Activated CD8-positive, alpha-beta memory T cell treated with anti-CD3 and anti-CD28 coated beads, Interleukin-2, amount 50 U/mL, for 48 hours (primary cell): ENCODE measurements around the gene ANLN.

Experiments
- DNase-seq: peaks from one replicate; pipeline ENCODE4 v3.0.0-alpha.2; 2020

ANLN gene, protein sequence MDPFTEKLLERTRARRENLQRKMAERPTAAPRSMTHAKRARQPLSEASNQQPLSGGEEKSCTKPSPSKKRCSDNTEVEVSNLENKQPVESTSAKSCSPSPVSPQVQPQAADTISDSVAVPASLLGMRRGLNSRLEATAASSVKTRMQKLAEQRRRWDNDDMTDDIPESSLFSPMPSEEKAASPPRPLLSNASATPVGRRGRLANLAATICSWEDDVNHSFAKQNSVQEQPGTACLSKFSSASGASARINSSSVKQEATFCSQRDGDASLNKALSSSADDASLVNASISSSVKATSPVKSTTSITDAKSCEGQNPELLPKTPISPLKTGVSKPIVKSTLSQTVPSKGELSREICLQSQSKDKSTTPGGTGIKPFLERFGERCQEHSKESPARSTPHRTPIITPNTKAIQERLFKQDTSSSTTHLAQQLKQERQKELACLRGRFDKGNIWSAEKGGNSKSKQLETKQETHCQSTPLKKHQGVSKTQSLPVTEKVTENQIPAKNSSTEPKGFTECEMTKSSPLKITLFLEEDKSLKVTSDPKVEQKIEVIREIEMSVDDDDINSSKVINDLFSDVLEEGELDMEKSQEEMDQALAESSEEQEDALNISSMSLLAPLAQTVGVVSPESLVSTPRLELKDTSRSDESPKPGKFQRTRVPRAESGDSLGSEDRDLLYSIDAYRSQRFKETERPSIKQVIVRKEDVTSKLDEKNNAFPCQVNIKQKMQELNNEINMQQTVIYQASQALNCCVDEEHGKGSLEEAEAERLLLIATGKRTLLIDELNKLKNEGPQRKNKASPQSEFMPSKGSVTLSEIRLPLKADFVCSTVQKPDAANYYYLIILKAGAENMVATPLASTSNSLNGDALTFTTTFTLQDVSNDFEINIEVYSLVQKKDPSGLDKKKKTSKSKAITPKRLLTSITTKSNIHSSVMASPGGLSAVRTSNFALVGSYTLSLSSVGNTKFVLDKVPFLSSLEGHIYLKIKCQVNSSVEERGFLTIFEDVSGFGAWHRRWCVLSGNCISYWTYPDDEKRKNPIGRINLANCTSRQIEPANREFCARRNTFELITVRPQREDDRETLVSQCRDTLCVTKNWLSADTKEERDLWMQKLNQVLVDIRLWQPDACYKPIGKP

GRCh38 chr7:36389371-36390198 lies at the start of gene ANLN:
Gene ANLN (plus strand): TSS chr7:36389862. CDS start chr7:36390027, 165 bp downstream.
- DNase-seq = peak; percentile 91

DNA sequence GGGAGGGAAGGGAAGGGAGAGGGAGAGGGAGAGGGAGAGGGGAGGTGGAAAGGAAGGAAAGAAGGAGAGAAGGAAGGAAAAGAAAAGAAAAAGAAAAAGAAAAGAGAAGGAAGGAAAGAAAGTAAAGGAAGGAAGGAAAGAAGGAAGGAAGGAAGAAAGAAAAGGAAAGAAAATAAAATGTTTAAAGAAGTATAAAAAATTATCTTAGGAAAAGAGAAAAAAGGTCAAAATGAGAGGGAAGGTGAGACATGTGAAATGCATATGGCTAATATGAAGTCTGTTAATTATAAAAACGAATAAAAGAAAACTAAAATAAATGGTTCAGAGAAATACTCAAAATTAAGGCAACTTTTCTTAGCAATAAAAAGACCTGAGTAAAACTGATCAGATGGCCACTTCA lies 46.1 kb upstream of the ANLN start:
- no peak for DNase-seq

DNA sequence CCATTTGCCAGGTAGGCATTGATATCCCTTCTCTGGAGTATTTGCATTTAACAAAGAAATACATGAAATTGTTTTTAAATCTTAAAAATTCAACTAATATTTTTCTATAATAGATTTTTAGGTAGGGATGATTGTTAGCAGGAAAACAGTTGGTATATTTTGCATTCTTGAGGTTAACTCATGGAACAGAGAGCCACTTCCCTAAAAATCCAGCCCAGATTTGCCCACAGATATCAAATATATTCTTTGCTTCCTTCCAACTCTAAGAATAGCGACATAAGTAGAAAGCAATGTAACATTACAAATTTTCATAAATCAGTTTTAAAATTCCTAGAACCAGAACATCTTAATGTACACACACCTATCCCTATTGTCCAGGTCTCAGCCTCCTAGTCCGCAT lies 45.0 kb upstream of the ANLN start:
- no peak for DNase-seq

DNA sequence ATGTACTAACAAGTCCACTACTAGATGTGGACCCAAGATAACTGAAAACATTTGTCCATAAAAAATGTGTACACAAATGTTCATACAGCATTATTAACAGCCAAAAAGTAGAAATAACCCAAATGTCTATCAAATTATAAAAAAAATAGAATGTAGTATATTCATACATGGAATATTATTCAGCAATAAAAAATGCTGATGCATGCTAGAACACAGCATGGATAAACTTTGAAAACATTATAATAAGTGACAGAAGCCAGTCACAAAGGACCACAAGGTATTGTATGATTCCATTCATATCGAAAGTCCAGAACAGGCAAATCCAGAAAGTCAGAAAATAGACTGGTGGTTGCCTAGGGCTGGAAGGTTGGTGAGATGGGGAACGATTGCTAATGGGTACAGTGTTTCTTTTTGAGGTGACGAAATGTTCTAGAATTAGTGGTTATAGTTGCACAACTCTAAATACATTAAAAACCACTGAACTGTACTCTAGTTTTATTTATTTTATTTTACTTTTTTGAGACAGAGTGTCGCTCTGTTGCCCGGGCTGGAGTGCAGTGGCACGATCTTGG lies 43.3 kb upstream of the ANLN start:
- DNase-seq = no peak

GRCh38 chr7:36348256-36348655 lies 41.4 kb upstream of the ANLN start:
- no peak for DNase-seq

- DNase-seq = no peak
Observed at GRCh38 chr7:36348771-36349170, 40.9 kb upstream of the ANLN start.

DNA sequence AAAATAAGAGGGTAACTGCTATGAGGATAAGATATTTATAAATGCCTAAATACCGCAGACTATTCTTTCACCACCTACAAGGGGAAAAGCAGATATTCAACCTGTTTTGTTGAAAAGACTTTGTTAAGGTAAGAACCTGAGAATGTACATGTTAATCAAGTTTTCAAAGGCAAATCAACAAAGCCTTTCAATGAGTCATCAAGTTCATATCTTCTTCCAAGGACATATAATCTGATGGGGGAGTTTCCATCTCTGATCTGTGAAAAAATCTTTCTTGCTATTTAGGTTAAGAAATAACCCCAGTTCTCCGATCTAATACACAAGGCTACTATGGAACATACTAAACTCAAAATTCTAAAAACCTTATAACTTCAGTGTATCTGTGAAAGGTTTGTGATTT lies 40.0 kb upstream of the ANLN start:
- DNase-seq = no peak

DNA sequence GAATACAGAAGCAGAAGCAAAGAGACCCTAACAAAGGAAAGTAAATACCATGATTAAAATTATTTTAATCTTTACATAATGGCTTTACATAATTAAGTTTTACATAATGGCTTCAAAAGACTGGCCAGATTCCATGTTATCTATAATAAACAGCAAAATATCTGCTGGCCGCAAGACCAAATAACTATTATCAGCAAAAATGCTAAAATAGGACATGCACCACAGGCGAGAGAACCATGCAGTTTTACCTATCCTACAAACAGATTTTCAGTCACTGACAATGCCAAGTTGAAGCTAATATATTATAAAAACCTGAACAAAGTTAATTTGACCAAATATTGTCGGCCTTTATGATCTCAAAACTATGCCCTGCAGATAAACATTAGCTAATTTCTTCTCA lies 34.2 kb upstream of the ANLN start:
- DNase-seq = no peak

DNA sequence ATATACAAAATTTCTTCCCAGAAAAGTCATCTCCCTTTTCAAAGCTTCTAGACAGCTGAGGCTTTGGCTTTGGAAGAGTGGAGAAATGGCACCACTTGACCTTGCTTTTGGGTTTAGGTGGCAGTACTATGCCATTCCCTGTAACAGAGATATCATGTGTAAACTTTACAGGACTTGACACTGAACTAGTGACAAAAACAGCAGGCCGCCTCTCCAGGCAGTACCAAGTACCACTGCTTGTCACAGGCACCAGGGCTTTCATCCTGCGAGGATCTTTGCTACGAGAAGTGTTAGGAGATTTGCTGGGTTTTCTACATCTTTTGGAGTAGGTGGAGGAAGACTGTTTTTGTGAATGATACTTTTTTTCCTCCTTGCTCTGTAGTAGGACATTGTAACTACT lies 32.6 kb upstream of the ANLN start:
- no peak for DNase-seq

DNA sequence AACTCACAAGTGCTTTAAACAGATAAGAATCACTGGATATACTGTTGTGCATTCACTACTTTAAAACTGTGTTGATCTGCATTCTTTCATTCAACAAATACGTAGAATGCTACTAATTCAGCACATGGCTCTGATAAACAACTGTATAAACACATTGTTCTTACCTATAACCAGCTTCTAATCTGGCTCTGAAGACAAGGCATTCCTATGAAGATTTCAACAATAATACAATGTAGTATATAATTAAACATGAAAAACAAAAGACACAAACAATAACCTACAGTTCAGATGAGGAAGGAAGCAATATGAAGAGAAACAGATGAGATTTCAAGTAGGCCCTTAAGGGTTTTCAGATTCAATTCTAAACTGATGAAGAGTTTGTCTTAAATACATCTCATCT lies 31.1 kb upstream of the ANLN start:
- DNase-seq = no peak

- no peak for DNase-seq
Observed at GRCh38 chr7:36360244-36360643, 29.4 kb upstream of the ANLN start.

GRCh38 chr7:36361227-36361626 lies 28.4 kb upstream of the ANLN start:
- no peak for DNase-seq

DNA sequence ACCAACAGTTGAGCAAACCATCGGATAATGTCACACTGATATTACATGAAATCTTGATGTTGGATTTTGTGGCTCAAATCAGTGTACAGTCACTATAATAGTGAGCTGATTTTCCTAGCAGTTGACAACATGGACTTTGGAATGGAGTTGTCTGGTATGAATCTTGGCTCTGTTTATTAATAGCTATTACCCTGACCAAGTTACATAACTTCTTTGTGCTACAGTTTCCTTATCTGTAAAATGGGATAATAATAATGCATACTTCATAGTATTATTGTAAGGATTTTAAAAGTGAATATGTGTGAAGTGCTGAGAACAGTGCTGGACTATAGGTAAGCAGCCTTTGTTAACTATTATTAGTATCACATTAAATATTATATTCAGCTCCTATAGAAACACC lies 26.1 kb upstream of the ANLN start:
- DNase-seq = no peak

- DNase-seq = no peak
Observed at GRCh38 chr7:36366005-36366717, 23.5 kb upstream of the ANLN start.

DNA sequence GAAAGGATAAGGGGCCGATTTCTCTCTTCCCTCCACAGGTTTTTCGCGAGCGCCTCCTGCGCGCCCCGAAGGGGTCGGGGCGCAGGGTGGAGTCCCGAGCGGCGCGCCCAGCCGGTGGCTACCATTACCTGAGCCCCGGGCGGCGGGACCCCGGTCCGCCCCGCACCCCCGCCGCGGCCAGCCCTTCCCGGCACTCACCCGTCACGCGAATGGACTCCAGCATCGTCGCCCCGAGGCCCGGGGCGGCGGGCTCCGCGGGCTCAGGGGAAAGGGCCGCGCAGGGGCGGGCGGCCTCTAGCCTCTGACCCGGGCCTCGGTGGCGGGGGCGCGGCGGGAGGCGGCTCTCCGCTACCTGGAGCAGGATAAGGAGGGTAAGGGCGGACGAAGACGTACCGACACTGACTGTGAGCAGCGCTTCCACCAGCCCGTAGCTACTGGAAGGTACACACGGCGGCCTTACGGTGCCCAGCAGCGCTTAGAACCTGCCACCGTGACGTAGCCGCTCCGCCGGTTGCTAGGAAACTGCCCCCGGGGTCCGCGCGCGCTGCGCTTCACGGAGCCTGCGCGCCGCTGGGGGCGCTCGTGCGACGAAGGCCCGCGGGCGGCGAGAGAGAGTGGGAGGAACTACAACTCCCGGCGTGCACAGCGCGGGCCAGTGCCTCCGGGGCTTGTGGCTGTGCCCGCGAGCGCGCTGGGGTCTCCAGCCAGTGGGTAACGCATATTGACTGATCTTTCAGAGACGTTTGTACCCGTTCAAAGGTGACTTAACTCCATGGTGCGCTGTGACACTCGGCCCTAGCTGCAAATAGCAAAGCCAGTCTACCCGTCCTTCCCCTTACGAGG lies 22.7 kb upstream of the ANLN start:
- peak; percentile 96 for DNase-seq

- no peak for DNase-seq
Observed at GRCh38 chr7:36367561-36368077, 22.0 kb upstream of the ANLN start.

DNA sequence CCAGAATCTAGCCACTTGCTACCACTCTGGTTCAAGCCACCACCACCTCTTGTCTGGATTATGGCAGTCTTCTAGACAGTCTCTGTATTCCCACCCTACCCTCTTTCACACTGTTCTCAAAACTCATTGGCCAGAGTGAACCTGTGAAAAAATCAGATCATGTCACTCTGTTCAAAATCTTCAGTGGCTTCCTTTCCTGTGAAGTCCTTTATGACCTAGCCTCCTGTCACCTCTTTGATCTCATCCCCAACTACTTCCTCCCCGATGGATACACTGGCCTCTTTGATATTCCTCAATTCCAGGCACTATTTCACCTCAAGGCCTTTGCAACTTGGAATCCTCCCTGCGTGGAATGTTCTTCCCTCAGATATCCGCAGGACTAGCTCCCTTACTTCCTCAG lies 21.2 kb upstream of the ANLN start:
- DNase-seq = no peak

DNA sequence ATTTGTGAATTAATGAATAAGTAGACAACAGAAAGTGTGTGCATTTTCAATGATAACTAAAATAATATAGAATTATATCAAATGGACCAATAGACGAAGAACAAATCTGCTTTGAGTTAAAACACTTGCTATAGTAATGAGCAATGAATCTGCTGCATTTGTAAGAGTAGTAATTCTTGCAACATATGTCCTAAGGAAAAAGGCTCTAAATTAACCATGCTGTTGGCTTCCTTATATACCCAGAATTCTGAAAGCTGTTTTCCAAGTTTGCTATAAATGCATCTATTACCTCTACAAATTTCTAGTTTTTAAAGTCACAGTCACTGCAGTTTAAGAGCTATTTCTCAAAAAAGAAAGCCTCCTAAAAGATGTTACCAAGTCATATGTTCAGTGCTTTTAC lies 20.5 kb upstream of the ANLN start:
- no peak for DNase-seq

DNA sequence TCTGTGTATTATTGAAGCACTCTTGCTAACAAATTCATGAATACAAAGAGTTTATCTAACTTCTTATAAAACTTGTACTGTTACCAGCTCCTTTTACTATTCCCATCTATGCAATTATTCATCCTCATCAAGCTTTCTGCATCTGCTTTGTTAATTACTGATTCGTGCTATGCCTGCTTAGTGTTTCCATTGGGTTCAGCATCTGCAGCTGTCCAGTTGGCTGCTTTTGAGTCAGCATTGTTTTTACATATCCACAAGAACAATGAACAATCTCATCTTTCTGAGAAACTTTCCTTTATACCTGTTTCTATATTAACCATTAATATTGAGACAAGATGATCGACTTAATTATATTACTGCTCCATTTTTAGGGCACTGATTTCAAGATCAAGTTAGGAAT lies 19.6 kb upstream of the ANLN start:
- no peak for DNase-seq

DNA sequence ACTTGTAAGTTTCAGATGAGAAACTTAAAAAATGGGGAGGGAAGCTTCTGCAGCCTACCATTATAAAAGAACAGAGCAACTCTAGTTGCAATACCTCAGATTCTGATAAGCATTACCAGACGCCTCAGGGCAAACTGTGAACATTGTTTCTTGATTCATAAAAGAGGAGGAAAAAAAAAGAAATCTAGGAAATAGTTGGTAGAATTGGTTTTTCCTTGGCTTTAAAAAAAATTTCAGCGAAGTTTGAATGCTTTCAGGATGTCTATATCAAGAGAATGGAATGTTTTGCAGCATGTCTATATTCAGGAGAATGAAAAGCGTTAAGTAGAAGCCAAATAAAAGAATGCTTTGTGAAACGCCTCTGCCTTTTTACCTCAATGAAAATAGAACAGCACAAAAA lies 17.5 kb upstream of the ANLN start:
- no peak for DNase-seq
